Measurements from ENCODE around the gene ADGRA3. TPM values are rescaled to one million over a fixed set of nuclear protein-coding genes. Genes with fewer than 3 reads are reported as not detected.

ADGRA3 gene
- polyA plus RNA-seq, 1 donor from 2014 or later, result 40.5 TPM

DNA sequence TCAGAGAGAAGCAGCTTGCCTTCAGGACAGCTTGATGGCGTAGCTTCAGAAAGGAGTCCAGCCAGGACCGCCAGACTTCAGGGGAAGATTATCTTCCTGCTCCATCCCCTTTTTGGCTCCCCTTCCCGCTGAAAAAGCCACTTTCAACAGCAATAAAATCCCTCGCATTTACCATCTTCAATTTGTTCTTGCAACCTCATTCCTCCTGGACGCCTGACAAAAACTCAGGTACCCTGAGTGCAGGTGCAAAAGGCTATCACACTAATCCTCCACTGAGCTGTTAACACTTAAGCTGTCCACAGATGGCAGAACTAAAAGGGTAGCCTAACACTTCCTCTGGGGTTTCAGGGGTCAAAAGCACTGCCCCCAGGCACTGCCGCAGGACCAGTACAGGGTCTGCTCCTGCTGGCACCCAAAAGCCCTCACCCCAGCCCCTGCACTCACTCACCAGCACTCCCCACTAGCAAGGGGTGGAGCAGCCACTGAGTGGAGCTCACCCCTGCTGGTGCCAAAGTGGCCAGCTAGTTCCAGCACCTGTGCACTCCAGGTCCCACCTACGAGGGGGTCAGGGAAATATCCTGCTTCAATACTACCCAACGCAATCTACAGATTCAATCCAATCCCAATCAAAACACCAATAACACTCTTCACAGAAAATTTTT lies 145.8 kb downstream of the ADGRA3 start:
- Histone ChIP-seq H3K4me2 (ENCODE audit: low read length) (no peak overlapping the region), H3K27ac (ENCODE audit: low read length) (no peak overlapping the region), H3K9me2 (ENCODE audit: insufficient read depth, low read length) (no peaks in the 10 kb centered on the region), H3K27me3 (ENCODE audit: insufficient read depth, low read depth, low read length) (no peaks in the 10 kb centered on the region), H3F3A (ENCODE audit: insufficient read depth, low read length, poor library complexity, severe bottlenecking) (no peaks in the 10 kb centered on the region), H3K36me3 (ENCODE audit: insufficient read depth, low read length) (no peaks in the 10 kb centered on the region), H3K79me2 (replicated peaks; ENCODE audit: insufficient read depth, low read length) (no peaks in the 10 kb centered on the region), H3K4me3 (ENCODE audit: low read length) (no peak overlapping the region), H3K9ac (ENCODE audit: low read length) (no peak overlapping the region), H2AFZ (ENCODE audit: low read depth, low read length) (no peak overlapping the region), H4K20me1 (ENCODE audit: insufficient read depth) (no peaks in the 10 kb centered on the region), H3K9me3 (ENCODE audit: low read length) (no peaks in the 10 kb centered on the region)
- TF ChIP-seq, protein P1, sequence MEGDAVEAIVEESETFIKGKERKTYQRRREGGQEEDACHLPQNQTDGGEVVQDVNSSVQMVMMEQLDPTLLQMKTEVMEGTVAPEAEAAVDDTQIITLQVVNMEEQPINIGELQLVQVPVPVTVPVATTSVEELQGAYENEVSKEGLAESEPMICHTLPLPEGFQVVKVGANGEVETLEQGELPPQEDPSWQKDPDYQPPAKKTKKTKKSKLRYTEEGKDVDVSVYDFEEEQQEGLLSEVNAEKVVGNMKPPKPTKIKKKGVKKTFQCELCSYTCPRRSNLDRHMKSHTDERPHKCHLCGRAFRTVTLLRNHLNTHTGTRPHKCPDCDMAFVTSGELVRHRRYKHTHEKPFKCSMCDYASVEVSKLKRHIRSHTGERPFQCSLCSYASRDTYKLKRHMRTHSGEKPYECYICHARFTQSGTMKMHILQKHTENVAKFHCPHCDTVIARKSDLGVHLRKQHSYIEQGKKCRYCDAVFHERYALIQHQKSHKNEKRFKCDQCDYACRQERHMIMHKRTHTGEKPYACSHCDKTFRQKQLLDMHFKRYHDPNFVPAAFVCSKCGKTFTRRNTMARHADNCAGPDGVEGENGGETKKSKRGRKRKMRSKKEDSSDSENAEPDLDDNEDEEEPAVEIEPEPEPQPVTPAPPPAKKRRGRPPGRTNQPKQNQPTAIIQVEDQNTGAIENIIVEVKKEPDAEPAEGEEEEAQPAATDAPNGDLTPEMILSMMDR (IDR thresholded peaks at IDR 0.05; ENCODE audit: poor library complexity, severe bottlenecking), result no peak
- TF ChIP-seq POLR2AphosphoS5 (IDR thresholded peaks at IDR 0.05) (no peak), REST (IDR thresholded peaks at IDR 0.05; ENCODE audit: borderline replicate concordance) (no peak), RAD21 (conservative IDR thresholded peaks at IDR 0.05) (no peak), SMC3 (conservative IDR thresholded peaks at IDR 0.05; ENCODE audit: poor library complexity) (no peak), MXI1 (conservative IDR thresholded peaks at IDR 0.05; ENCODE audit: poor library complexity, severe bottlenecking) (no peak)

DNA sequence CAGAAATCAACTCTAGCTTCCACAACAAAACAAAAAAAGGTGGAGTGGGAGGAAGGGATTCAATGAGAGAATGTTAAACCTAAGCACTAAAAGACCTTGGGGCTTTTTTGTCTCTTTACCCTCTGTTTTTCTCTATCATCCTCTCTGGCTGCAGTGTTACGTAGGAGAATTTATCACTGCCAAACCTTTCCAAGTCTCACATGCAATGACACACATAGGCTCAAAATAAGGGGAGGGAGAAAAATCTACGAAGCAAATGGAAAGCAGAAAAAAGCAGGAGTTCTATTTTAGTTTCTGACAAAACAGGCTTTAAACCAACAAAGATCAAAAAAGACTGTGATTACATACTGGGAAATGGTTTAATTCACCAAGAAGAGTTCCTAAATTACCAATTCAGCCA lies 152.1 kb downstream of the ADGRA3 start:
- H3K9me3 ChIP-seq (ENCODE audit: low read length), result no peaks in the 10 kb centered on the region
- H4K20me1 ChIP-seq (ENCODE audit: insufficient read depth), result no peaks in the 10 kb centered on the region
- no peak overlapping the region for H3K27ac ChIP-seq (ENCODE audit: low read length)
- H3K9me2 ChIP-seq (ENCODE audit: insufficient read depth, low read length), result no peaks in the 10 kb centered on the region
- H3K9ac ChIP-seq (ENCODE audit: low read length), result no peak overlapping the region
- no peak overlapping the region for H3K4me2 ChIP-seq (ENCODE audit: low read length)
- H3K36me3 ChIP-seq (ENCODE audit: insufficient read depth, low read length), result no peaks in the 10 kb centered on the region
- H3F3A ChIP-seq (ENCODE audit: insufficient read depth, low read length, poor library complexity, severe bottlenecking), result no peaks in the 10 kb centered on the region
- TF ChIP-seq, protein P1 (IDR thresholded peaks at IDR 0.05; ENCODE audit: poor library complexity, severe bottlenecking), result no peak
- no peak for TF ChIP-seq MXI1 (conservative IDR thresholded peaks at IDR 0.05; ENCODE audit: poor library complexity, severe bottlenecking)
- TF ChIP-seq RAD21 (conservative IDR thresholded peaks at IDR 0.05), result no peak
- TF ChIP-seq SMC3 (conservative IDR thresholded peaks at IDR 0.05; ENCODE audit: poor library complexity), result no peak
- no peak for TF ChIP-seq TAF1 (IDR thresholded peaks at IDR 0.05; ENCODE audit: low read depth)
- no peak for TF ChIP-seq REST (IDR thresholded peaks at IDR 0.05; ENCODE audit: borderline replicate concordance)
- TF ChIP-seq POLR2AphosphoS5 (IDR thresholded peaks at IDR 0.05), result no peak
- TF ChIP-seq EZH2 (IDR thresholded peaks at IDR 0.05; ENCODE audit: borderline replicate concordance, insufficient read depth, low read length, poor library complexity, severe bottlenecking), result no peak
- no peak for TF ChIP-seq EP300 (conservative IDR thresholded peaks at IDR 0.05; ENCODE audit: poor library complexity, severe bottlenecking)
- no peak overlapping the region for H2AFZ ChIP-seq (ENCODE audit: low read depth, low read length)
- H3K27me3 ChIP-seq (ENCODE audit: insufficient read depth, low read depth, low read length), result no peaks in the 10 kb centered on the region
- H3K79me2 ChIP-seq (replicated peaks; ENCODE audit: insufficient read depth, low read length), result no peaks in the 10 kb centered on the region
- no peak overlapping the region for H3K4me3 ChIP-seq (ENCODE audit: low read length)
